ENCODE data around the gene TPPP. TPM values are rescaled to one million over a fixed set of nuclear protein-coding genes. Genes with fewer than 3 reads are reported as not detected.

Gene TPPP
- total and polyA plus RNA-seq, 2 experiments from 2014 or later: not detected

- no peak for TF ChIP-seq EZH2phosphoT487 (IDR thresholded peaks at IDR 0.05; ENCODE audit: insufficient read depth, low read depth)
- TF ChIP-seq EZH2 (IDR thresholded peaks at IDR 0.05; ENCODE audit: insufficient read depth, poor library complexity, severe bottlenecking): no peak
- Histone ChIP-seq H3F3A (ENCODE audit: insufficient read depth) (no peaks in the 10 kb centered on the region), H3K27ac (no peak overlapping the region), H3K79me2 (ENCODE audit: insufficient read depth) (peaks cover 28% of the 10 kb centered on the region), H3K9me2 (ENCODE audit: insufficient read depth) (no peaks in the 10 kb centered on the region), H3K4me2 (ENCODE audit: unreplicated experiment) (peak overlapping the region; percentile 77), H3K4me1 (ENCODE audit: insufficient read depth) (no peaks in the 10 kb centered on the region), H2AFZ (peak overlapping the region; percentile 70), H3K9ac (peak overlapping the region; percentile 79), H3K9me3 (ENCODE audit: low read depth) (no peaks in the 10 kb centered on the region), H3K36me3 (ENCODE audit: low read depth) (no peaks in the 10 kb centered on the region), H4K20me1 (ENCODE audit: insufficient read depth) (no peaks in the 10 kb centered on the region), H3K27me3 (replicated peaks; ENCODE audit: insufficient read depth) (no peaks in the 10 kb centered on the region), H3K4me3 (peak overlapping the region; percentile 77)
- no peak for DNase-seq
- 34% methylated on average over 11 of the region's 11 CpGs for WGBS, 2 experiments (ENCODE audit: low coverage in 1 of 2, low lambda C conversion rate in 2 of 2, missing lambda C conversion rate in 2 of 2)
- in situ Hi-C loops (cut with MboI): no loop called here
Observed at GRCh38 chr5:610744-611730, 82.1 kb downstream of the TPPP start.

GRCh38 chr5:610011-610743, 83.0 kb downstream of the TPPP start:
- Histone ChIP-seq H3K9me3 (ENCODE audit: low read depth) (no peaks in the 10 kb centered on the region), H3K27me3 (replicated peaks; ENCODE audit: insufficient read depth) (no peaks in the 10 kb centered on the region), H3K4me3 (no peak overlapping the region), H3K36me3 (ENCODE audit: low read depth) (no peaks in the 10 kb centered on the region), H3K79me2 (ENCODE audit: insufficient read depth) (peaks cover 19% of the 10 kb centered on the region), H4K20me1 (ENCODE audit: insufficient read depth) (no peaks in the 10 kb centered on the region), H3K27ac (no peak overlapping the region), H3K4me1 (ENCODE audit: insufficient read depth) (no peaks in the 10 kb centered on the region), H3K9ac (no peak overlapping the region), H2AFZ (no peak overlapping the region), H3F3A (ENCODE audit: insufficient read depth) (no peaks in the 10 kb centered on the region), H3K9me2 (ENCODE audit: insufficient read depth) (no peaks in the 10 kb centered on the region), H3K4me2 (ENCODE audit: unreplicated experiment) (no peak overlapping the region)
- in situ Hi-C loops (cut with MboI): no loop called here
- 82 to 87% methylated on average over 9 of the region's 9 CpGs for WGBS, 2 experiments (ENCODE audit: low coverage in 1 of 2, low lambda C conversion rate in 2 of 2, missing lambda C conversion rate in 2 of 2)
- no peak for DNase-seq
- TF ChIP-seq EZH2 (IDR thresholded peaks at IDR 0.05; ENCODE audit: insufficient read depth, poor library complexity, severe bottlenecking) (no peak), EZH2phosphoT487 (IDR thresholded peaks at IDR 0.05; ENCODE audit: insufficient read depth, low read depth) (no peak)

Other genes starting within 250 kb of the TPPP start
- gene SLC9A3, start 168.9 kb downstream of the TPPP start, total RNA-seq (2014; rRNA removed; shearing (Covaris generic)): 1.7 and 2.8 TPM in 2 replicates
- gene SLC9A3, start 168.9 kb downstream of the TPPP start, polyA plus RNA-seq (2016; fragmentation: Nextera tagmentation; extraction: Ambion mirVana): 1.2 and 1.5 TPM in 2 replicates
- 1.7 and 7.2 TPM in 2 replicates for gene CEP72, start 81.0 kb downstream of the TPPP start, total RNA-seq (2014; rRNA removed; shearing (Covaris generic))
- gene CEP72, start 81.0 kb downstream of the TPPP start, polyA plus RNA-seq (2016; fragmentation: Nextera tagmentation; extraction: Ambion mirVana): 1.7 and 2.4 TPM in 2 replicates
- not detected in 2 replicates for gene ZDHHC11B, start 91.4 kb upstream of the TPPP start, total RNA-seq (2014; rRNA removed; shearing (Covaris generic))
- not detected in 2 replicates for gene ZDHHC11B, start 91.4 kb upstream of the TPPP start, polyA plus RNA-seq (2016; fragmentation: Nextera tagmentation; extraction: Ambion mirVana)
- gene ZDHHC11, start 157.6 kb upstream of the TPPP start, total RNA-seq (2014; rRNA removed; shearing (Covaris generic)): 0.65 TPM in 1 of 2 replicates, not detected in the other
- 0.19 and 0.26 TPM in 2 replicates for gene ZDHHC11, start 157.6 kb upstream of the TPPP start, polyA plus RNA-seq (2016; fragmentation: Nextera tagmentation; extraction: Ambion mirVana)
- 25.9 and 30.6 TPM in 2 replicates for gene BRD9, start 199.4 kb upstream of the TPPP start, total RNA-seq (2014; rRNA removed; shearing (Covaris generic))
- gene BRD9, start 199.4 kb upstream of the TPPP start, polyA plus RNA-seq (2016; fragmentation: Nextera tagmentation; extraction: Ambion mirVana): 16.8 and 18.2 TPM in 2 replicates
- gene TRIP13, start 199.5 kb upstream of the TPPP start, total RNA-seq (2014; rRNA removed; shearing (Covaris generic)): 19.5 and 24.0 TPM in 2 replicates
- 20.4 and 25.9 TPM in 2 replicates for gene TRIP13, start 199.5 kb upstream of the TPPP start, polyA plus RNA-seq (2016; fragmentation: Nextera tagmentation; extraction: Ambion mirVana)

All from GM23248 (cell line).